CD4-positive, alpha-beta T cell treated with Interleukin-6 at 100 ng/mL for 8 hours (primary cell): ENCODE data around the gene SHCBP1L.

ENCODE experiments used
- DNase-seq: peaks from one replicate; pipeline ENCODE4 v3.0.0-alpha.2; 2020; ENCODE audit warnings: mixed read lengths, low spot score

Gene SHCBP1L

DNA sequence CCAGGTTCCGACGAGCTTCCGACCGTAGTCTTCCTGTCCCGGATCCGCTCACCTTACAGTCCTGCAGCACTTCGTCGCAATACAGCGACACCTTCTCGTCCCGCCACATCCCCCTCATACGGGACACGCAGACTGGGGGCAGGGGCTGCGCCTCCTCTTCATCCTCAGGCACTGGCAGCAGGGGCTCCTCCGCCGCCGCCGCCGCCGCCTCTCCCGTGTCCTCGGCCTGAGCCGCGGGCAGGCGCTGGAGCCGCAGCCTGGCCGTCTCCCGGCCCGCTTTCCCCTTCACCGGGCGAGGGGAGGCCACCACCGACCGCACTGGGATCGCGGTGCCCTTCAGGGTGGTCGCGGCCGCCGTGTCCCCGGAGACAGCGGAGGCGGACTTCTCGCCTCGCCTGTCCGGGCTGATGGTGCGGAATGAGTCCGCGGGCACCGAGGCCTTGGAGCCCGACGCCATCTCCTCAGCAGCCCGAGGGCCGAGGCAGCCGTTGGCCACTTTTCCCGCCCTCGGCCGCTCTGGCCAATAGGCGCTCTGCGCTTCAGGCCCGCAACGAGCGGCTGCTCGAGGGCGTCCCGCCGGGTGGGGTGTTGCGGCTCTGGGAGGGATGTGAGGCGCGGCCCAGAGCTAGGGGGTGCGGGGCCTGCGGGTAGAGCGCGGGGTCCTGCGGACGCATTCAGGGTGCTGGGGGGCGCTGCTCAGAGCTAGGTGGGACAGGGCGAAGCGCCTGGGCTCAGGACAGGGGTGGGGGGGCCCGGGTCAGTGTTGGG is at the start of gene SHCBP1L:
Gene SHCBP1L, minus strand, starts transcription at position 490 of the 768 bp plus-strand sequence. Its CDS starts 33 bp downstream, at position 457.
- no peak for DNase-seq

DNA sequence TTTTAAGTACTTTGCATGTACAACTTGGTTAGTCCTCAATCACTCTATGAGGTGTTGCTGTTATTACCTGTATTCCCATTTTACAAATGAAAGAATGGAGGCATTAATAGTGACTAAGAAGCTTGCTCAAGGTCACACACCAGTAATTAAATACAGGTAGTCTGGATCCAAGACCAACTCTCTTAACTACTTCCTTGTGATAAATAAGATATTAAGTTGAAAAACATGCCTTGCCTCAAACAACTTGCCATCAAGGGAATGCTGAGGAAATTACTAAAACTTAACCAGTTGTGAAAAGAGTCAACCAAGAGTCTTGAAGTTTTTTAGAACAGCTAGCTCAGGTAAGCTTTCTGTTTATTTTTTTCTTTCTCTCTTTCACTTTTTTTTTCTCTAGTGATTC is 49.3 kb upstream of the SHCBP1L start:
- DNase-seq, result no peak

DNA sequence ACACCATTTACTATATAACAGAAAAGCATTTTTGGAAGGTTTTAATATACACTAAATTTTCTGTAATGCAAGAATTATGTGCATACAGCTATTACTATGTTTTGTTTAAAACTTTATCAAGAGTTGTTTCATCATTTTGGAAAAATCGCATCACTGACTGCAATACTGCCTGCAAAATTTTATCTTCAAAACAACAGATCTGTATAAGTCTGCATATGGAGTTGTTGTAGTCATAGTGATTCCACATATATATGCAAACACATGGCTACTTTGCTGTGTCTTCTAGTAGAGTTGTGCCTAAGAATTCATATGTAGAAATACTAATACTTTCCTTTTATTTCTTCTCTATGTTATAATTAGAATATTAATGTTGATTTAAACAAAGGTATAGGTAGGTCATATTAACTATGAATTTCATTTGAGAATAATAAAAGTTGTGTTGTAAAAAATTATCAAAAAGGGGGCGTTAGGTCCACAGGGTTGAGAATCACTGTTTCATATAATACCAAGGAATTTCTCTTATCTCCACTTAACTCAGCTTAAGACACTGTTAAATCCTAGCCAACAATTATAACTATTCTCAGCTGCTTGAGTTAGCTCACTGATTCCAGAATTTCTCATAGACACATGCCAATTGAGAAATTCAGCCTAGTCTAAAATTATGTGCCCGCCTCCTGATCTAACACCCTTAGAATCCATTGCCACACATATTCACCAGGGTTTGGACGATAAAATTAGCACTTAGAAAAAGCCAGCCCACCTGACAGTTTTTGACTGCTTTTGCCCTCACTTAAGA is 47.4 kb upstream of the SHCBP1L start:
- DNase-seq, result no peak

DNA sequence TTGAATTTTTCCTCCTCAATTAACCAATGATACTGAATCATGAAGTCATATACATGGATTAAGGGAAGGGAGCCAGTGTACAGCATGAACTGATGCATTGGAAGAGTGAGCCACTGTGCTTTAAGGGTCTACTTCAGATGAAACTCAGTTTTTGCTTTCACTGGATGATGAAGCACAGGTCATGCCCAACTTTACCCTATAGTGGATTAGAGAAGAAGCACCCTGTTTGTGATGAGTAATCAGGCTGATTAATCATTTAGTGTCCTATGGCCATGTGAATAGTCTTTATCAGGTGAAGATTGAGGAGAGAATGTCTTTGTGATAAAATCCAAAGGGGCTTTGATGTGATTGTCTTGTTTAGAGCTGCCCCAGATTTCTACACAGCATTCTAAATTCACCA is 45.5 kb upstream of the SHCBP1L start:
- no peak for DNase-seq

DNA sequence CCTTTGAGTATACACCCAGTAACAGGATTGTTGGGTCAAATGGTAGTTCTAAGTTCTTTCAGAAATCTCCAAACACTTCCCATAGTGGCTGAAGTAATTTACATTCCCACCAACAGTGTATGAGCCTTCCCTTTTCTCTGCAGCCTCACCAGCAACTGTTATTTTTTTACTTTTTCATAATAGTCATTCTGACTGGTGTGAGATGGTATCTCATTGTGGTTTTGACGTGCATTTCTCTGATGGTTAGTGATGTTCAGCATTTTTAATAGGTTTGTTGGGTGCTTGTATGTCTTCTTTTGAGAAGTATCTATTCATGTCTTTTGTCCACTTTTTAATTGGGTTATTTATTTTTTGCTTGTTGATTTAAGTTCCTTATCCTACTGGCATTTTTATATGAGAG is 43.9 kb upstream of the SHCBP1L start:
- no peak for DNase-seq

DNA sequence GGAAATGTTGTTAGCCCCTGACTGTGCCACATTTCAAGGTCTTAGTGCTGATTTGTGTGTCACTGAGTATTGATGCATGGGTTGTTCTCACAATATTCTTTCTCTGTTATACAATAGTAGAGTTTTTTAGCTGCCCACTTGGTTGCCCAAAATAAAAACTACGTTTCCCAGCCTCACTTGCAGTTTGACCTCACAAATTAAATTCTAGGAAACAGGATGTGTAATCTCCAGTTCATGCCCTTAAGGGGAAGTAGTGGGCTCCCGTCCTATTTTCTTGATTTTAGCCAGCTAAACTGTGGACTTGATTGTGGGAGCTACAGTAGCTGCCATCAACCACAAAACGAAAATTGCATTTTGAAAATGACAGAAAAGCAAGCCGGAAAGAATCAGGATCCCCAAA is 42.9 kb upstream of the SHCBP1L start:
- DNase-seq, result no peak

DNA sequence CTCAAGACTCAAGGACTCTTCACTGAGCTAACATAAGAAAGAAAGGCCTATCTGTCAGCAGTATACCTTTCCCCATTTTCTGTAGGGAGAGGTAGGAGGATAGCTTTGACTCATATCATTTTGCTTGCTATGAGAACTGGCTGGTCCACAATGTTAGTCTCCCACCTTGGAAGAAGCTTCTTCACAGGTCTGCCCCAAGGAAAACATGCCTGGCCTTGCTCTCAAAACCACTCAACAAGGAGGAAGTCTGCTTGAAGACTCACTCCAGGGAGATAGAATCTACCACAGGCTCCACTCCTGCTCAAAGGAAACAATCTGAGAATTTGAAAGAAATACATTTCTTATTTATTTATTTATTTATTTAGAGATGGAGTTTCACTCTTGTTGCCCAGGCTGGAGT is 40.8 kb upstream of the SHCBP1L start:
- DNase-seq, result no peak

DNA sequence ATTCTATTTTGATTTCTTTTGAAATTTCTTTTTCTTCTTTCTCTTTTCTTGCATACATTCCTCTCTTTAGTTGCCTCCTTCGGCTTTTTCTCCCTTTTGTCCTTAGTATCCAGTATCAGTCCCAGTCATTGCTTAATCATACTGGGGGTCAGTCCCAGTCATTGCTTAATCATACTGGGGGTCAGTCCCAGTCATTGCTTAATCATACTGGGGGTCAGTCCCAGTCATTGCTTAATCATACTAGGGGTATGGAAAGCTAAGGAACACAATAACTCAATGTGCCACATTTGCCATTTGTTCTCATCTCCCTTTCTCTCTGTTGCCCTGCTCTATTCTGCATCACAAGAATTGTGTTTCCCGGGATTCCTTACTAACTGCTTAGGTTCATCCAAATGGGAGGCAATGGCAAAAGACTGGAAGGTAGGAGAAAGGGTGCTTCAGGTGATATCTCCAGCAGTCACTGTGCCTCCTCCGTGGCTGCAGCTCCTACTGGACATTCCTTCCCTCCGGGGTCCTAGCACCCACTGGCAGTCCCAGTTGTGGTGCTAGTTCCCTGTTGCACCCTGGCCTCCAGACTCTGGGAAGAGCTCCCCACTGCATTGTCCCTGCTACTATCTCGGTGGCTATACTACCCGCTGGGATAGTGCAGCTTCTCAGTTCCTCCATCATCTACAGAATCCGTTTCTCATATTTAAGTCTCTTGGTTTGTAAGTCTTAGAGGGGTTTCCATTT is 37.6 kb upstream of the SHCBP1L start:
- DNase-seq, result no peak

DNA sequence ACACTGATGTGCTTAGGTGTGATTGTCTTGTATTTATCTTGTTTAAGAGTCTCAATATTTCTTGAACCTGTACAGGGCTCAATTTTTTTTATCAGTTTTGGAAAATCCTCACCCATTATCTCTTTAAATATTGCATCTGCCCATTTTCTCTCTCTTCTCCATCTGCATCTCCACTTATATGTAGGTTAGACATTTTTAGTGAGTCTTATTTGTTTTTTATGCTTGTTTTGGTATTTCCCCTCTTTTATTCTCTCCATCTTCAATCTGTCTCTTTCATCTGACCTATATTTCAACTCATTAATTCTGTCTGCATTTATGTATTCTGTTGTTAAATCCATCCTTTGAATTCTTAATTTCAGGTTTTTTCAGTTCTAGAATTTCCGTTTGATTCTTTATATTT is 32.9 kb upstream of the SHCBP1L start:
- no peak for DNase-seq

DNA sequence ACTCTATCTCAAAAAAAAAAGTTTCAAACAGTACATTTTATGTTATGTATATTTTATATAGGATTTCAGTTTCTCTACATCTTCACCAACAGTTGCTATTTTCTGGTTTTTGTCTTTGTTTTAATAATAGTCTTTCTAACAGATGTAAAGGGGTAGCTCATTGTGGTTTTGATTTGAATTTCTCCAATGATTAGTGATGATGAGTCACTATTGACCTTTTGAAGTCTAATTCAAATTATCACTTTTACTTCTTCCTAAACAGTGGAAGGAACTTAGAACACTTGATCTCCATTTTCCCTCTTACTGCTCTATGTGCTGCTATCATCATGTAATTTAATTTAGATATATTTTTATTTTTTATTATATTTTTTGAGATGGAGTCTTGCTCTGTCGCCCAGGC is 31.7 kb upstream of the SHCBP1L start:
- no peak for DNase-seq

DNA sequence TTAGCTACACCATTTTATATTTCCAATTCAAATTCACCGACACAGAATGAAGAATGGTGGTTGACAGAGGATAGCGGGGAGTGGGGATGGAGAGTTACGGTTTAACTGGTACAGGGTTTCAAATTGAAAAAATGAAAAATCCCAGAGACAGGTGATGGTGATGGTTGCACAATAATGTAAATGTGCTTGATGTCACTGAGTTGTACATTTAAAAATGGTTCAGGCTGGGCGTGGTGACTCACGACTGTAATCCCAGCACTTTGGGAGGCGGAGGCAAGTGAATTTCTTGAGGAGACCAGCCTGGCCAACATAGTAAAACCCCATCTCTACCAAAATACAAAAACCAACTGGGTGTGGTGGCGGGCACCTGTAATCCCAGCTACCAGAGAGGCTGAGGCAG is 31.2 kb upstream of the SHCBP1L start:
- no peak for DNase-seq

DNA sequence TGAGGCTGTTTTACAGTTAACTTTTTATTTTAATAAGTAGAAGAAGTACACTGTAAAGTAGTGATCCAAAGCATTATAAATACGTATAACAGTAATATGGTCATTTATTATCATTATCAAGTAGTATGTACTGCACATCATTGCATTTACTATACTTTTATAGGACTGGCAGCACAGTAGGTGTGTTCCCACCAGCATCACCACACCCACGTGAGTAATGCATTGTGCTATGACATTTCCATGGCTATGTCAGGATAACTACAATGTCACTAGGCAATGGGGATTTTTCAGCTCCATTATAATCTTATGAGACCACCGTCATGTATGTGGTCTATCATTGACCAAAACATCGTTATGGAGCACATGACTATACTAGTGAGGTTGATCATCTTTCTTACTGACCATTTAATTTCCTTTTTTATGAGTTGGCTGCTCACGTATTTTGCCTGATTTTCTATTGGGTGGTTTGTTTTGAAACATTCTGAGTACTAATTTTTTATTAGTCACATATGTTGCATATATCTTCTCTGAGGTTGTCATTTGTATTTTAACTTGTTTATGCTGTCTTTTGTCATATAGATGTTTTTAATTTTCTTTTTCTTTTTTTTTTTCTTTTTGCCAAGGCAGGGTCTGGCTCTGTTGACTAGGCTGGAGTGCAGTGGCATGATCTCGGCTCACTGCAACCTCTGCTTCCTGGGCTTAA is 25.3 kb upstream of the SHCBP1L start:
- DNase-seq, result no peak

DNA sequence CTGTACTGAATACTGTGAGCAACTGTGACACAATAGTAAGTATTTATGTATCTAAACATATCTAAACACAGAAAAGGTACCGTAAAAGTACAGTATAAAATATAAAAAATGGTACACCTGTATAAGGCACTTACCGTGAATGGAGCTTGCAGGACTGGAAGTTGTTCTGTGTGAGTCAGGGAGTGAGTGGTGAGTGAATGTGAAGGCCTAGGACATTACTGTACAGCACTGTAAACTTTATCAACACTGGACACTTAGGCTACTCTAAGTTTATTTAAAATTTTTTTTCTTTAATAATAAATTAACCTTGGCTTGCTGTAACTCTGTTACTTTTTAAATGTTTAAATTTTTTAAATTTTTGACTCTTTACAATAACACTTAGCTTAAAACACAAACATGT is 24.5 kb upstream of the SHCBP1L start:
- no peak for DNase-seq

DNA sequence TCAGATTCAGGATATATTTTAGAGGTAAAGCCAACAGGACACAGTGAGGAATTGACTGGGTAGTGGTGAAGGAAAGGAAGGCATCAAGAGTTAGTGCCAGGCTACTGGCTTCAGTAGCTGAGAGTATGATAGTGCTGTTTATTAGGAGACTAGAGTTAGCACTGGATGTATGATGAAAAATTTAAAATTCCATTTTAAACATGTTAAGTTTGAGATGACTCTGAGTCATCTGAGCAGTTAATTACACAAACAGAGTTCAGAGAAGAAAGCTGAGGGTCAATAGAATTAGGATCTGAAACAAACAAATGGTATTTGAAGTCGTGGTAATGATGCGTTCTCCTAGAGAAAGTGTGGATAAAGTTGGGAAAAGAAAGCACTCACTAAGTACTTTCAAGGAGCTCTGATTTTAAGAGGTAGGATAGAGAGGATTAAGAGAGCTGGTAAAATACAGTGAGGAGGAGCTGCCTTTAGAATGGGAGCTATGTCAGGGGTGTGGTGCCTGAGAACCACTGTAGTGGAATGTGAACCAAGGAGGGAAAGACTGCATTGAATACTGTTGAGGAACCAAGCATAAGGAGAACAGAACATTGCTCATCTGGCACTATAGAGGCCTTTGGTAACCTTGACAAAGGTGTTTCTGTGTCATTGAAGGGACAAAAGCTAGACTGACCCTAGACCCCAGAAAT is 21.7 kb upstream of the SHCBP1L start:
- DNase-seq, result no peak

DNA sequence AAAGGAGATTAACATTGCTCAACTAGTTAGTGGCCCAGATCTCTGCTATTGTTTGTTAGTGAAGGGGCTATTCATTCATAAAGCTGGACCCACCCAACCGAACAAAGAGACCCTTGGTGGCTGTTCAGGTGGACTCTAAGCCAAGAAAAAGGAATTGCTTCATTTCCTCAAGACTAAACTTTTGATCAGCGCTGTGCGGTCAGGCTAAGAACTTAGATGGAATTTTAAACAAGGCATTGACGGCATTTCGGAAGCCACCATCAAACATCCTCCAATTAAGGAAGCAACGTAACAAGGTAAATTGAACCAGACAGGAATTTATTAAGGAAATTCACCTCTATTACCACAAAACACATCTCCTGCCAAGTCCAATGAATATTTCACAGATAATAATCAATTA is 19.9 kb upstream of the SHCBP1L start:
- no peak for DNase-seq

DNA sequence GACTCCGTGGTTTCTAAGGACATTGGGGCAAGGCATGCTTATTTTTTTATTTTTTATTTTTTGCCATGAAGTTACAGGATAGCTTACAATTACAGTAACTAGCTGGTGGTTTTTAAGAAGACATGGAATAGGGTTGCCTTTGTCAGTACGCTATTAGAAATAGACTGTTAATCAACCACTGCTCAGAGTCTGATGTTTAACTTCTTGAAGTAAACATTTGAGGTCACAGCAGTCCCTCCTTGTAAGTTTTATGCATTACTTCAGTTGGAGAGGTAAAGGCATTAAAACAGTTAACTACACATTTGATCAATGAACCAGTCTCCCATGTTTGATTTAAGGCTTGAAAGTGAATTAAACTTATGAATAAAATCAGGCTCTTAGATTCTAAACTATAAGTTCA is 19.3 kb upstream of the SHCBP1L start:
- no peak for DNase-seq

DNA sequence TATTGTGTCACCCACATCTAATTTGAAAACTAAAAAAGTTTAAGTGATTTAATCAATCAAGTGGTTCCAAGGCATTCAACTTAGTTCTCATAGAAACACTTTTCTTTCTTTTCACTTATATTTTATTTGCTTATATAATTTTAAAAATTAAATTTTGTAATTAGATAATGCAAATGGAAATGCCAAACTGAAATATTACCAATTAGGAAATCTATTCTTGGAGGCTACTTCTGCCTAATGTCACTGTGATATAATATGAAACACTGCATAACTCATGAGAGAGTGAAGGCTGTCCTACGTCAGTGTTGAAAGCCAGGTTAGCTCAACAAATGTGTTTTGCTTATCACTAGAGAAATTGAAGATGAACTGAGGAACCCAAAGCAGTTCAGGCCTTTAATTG is 18.3 kb upstream of the SHCBP1L start:
- DNase-seq, result no peak

DNA sequence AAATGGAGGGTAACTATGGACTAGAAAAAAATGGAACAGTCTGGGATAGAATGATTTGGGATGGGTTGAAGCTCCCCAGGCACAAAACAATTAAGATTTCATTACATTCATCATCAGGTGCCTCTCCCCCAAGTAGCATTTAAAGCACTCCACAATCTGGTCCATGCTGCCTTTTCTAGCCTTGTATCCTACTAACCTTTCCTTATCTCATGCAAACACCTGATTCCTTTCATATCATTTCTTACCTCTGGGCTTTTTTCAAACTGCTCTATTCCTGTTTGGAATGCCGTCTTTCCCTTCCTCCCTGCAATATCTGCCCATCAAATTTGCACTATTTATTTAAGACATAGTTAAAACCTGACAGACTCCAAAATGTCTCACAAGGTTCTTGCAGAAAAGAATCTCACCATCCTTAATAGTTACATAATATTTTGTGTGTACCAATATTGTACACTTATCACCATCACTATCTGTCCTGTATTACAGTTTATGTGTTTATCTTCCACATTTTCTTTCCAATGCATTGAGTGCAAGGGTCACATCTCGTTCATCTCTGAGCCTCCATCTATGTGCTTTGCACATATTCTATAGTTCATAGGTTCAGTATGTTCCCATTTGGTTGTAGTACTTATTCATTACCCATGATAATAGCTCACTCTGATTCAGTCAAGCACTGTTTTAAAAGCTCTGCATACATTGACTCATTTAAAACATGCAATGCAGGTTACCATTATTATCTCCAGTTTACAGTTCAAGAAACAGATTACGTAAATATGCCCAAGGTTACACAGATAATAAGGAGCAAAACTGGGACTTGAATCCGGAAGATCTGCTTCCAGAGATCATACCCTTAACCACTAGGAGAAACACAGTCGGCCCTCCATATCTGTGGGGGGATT is 16.1 kb upstream of the SHCBP1L start:
- no peak for DNase-seq

DNA sequence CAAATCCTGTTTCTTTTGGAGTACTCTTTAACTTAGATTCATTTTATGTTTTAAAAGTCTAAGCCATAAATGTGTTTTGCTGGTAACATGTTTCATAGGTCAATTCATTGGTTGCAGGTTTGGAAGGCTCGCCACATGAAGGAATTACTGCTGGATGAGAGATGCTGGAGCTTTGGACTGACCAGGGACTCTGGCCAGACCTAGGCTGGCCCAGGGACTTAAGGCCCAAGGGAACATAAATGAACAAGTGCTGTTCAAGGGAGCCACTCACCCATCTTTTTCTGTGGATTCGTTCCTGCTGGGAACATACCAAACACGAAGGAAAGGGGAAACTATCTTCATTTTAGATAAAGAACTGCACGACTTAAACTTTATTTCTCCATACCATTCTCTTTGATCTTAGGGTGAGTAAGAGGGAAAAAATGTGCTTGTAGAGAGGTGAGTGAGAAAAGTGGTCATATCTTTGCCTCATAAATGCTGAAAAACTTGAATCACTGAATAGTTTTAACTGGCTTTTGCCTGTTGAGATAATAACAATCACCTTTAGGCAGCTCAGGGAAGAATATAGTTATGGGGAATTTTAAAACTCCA is 15.3 kb upstream of the SHCBP1L start:
- no peak for DNase-seq

DNA sequence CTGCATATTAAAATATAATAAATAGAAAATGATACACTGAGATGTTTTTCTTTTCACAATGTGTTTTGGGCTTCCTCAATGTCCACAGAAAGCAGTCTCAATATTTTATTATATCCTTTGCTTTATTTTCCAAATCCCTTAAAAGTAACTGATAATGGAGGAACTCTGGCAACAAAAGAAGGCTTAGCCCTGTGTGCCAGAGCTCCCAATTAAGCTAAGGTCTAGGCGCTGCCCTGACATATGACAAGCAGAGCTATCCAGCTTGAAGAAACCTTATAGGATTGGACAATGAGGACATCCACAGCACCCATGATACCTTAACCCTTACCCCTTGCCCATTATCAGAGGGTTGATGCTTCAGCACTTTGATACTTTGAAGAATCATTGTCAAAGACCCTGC is 12.9 kb upstream of the SHCBP1L start:
- no peak for DNase-seq
